H1 (cell line): Measurements from ENCODE around the gene RPL7A. TPM values are rescaled to one million over a fixed set of nuclear protein-coding genes. Genes with fewer than 3 reads are reported as not detected.
A peak's percentile ranks its signal among the peaks of the same experiment; 100 is the strongest.

Experiments
- CTCF ChIA-PET: fragments of 300-600 bp; sonication (Branson Sonifier 250); formaldehyde crosslinking; loops from one replicate; lab custom pipeline; 2021; ENCODE audit not compliant: partially characterized antibody; lab: Charles Lee
- POLR2A ChIA-PET: fragments of 300-600 bp; sonication (Branson Sonifier 250); formaldehyde crosslinking; loops from one replicate; lab custom pipeline; 2021; ENCODE audit warnings: inconsistent platforms; ENCODE audit not compliant: partially characterized antibody; lab: Charles Lee
- DNase-seq, 2 experiments: peaks; one replicate each; pipeline versions ENCODE4 v3.0.0 to v3.0.0-alpha.2; 2010 to 2022; ENCODE audit warnings: low spot score in 2 of 2, low read depth in 1 of 2, mixed read lengths in 1 of 2
- FAIRE-seq: peaks from 2 replicates; lab custom pipeline; 2011; peaks lifted over from hg19 to GRCh38; lab: Jason Lieb, UNC
- H2AFZ ChIP-seq: 2 replicates; pipeline ENCODE4 v1.8.1; 2012; ENCODE audit warnings: low read length, inconsistent platforms
- H2AK5ac ChIP-seq: 2 replicates; pipeline ENCODE4 v1.6.1; 2013; ENCODE audit warnings: low read depth, low read length
- H2BK120ac ChIP-seq: replicated peaks from 2 replicates; pipeline ENCODE3; 2013; ENCODE audit warnings: low read depth, low read length, inconsistent platforms
- H2BK12ac ChIP-seq: 2 replicates; pipeline ENCODE4 v1.6.1; 2013; ENCODE audit warnings: low read depth, low read length
- H2BK15ac ChIP-seq: 2 replicates; pipeline ENCODE4 v1.6.1; 2013; ENCODE audit warnings: low read length
- H2BK20ac ChIP-seq: 2 replicates; pipeline ENCODE4 v1.6.1; 2013; ENCODE audit warnings: low read length
- H2BK5ac ChIP-seq: 2 replicates; pipeline ENCODE4 v1.6.1; 2013; ENCODE audit warnings: low read depth, low read length
- H3K14ac ChIP-seq: 2 replicates; pipeline ENCODE4 v1.6.1; 2013; ENCODE audit warnings: inconsistent platforms; ENCODE audit not compliant: insufficient read length
- H3K18ac ChIP-seq: 2 replicates; pipeline ENCODE4 v1.6.1; 2013; ENCODE audit warnings: low read length; ENCODE audit errors: extremely low read depth
- H3K23ac ChIP-seq: 2 replicates; pipeline ENCODE4 v1.6.1; 2013; ENCODE audit warnings: inconsistent platforms; ENCODE audit not compliant: insufficient read length
- H3K23me2 ChIP-seq: 2 replicates; pipeline ENCODE4 v1.6.1; 2013; ENCODE audit warnings: low read depth, low read length
- H3K27ac ChIP-seq: 2 replicates; pipeline ENCODE4 v1.6.1; 2011; ENCODE audit warnings: low read depth, low read length, inconsistent platforms
- H3K27me3 ChIP-seq, 4 experiments: replicated peaks in 1 of 4; 1 replicate in 1 of 4; 2 replicates in 3 of 4; pipeline versions ENCODE4 v1.6.1 to v1.8.1; 2011 to 2013; ENCODE audit warnings: low read length in 3 of 4, mild to moderate bottlenecking in 3 of 4, inconsistent platforms in 2 of 4, mixed read lengths in 2 of 4, moderate library complexity in 1 of 4; ENCODE audit not compliant: control insufficient read depth in 3 of 4, insufficient read depth in 3 of 4; ENCODE audit errors: extremely low read depth in 1 of 4
- H3K36me3 ChIP-seq, 4 experiments: 2 replicates each; pipeline versions ENCODE4 v1.6.1 to v1.8.1; 2011 to 2013; ENCODE audit warnings: mild to moderate bottlenecking in 4 of 4, low read length in 3 of 4, moderate library complexity in 2 of 4, control low read depth in 1 of 4, inconsistent platforms in 1 of 4; ENCODE audit not compliant: insufficient read depth in 4 of 4, control insufficient read depth in 2 of 4
- H3K4ac ChIP-seq: replicated peaks from 2 replicates; pipeline ENCODE3; 2013; ENCODE audit warnings: low read length, low read depth, mixed read lengths, inconsistent platforms; ENCODE audit not compliant: insufficient read length
- H3K4me1 ChIP-seq, 4 experiments: replicated peaks in 1 of 4; 1 replicate in 1 of 4; 2 replicates in 3 of 4; pipeline versions ENCODE4 v1.6.1 to v1.8.1; 2011 to 2013; ENCODE audit warnings: low read length in 3 of 4, inconsistent platforms in 2 of 4, mixed read lengths in 1 of 4; ENCODE audit not compliant: insufficient read depth in 4 of 4, control insufficient read depth in 3 of 4
- H3K4me2 ChIP-seq, 2 experiments: 2 replicates each; pipeline versions ENCODE4 v1.6.1 to v1.8.1; 2011 to 2013; ENCODE audit warnings: low read depth in 2 of 2, low read length in 2 of 2, control low read depth in 1 of 2, inconsistent platforms in 1 of 2, mild to moderate bottlenecking in 1 of 2; ENCODE audit not compliant: insufficient read depth in 1 of 2
- H3K4me3 ChIP-seq, 4 experiments: fragments of 200-600, 300-600 bp in 1 of 4; sonication (generic), shearing (Covaris generic), sonication (Bioruptor Twin) in 1 of 4; 2 replicates each; pipeline versions ENCODE4 v1.5.1 to v1.8.1; 2011 to 2016; ENCODE audit warnings: low read length in 4 of 4, low read depth in 3 of 4, control low read depth in 2 of 4, inconsistent platforms in 2 of 4, mild to moderate bottlenecking in 2 of 4, mixed read lengths in 1 of 4, moderate library complexity in 1 of 4; ENCODE audit not compliant: insufficient read depth in 2 of 4; ENCODE audit errors: extremely low read depth in 1 of 4
- H3K56ac ChIP-seq: replicated peaks from 2 replicates; pipeline ENCODE3; 2013; ENCODE audit warnings: low read depth, mild to moderate bottlenecking, mixed read lengths, low read length, inconsistent platforms; ENCODE audit not compliant: insufficient read length
- H3K79me1 ChIP-seq: 2 replicates; pipeline ENCODE4 v1.6.1; 2013; ENCODE audit warnings: low read depth, low read length, control low read depth
- H3K79me2 ChIP-seq, 2 experiments: 2 replicates each; pipeline versions ENCODE4 v1.6.1 to v1.8.1; 2012 to 2013; ENCODE audit warnings: low read length in 2 of 2, mild to moderate bottlenecking in 2 of 2, inconsistent platforms in 1 of 2; ENCODE audit not compliant: insufficient read depth in 2 of 2, control insufficient read depth in 1 of 2
- H3K9ac ChIP-seq, 4 experiments: replicated peaks in 1 of 4; 1 replicate in 1 of 4; 2 replicates in 3 of 4; pipeline versions ENCODE4 v1.6.1 to v1.8.1; 2011 to 2013; ENCODE audit warnings: low read depth in 3 of 4, low read length in 3 of 4, control low read depth in 2 of 4, mild to moderate bottlenecking in 2 of 4, moderate library complexity in 2 of 4, inconsistent platforms in 1 of 4; ENCODE audit errors: extremely low read depth in 1 of 4
- H3K9me3 ChIP-seq, 2 experiments: 2 replicates each; pipeline versions ENCODE4 v1.6.1 to v1.8.1; 2012 to 2013; ENCODE audit warnings: mild to moderate bottlenecking in 2 of 2, moderate library complexity in 2 of 2, control low read depth in 1 of 2, inconsistent platforms in 1 of 2, low read depth in 1 of 2, low read length in 1 of 2, mixed read lengths in 1 of 2; ENCODE audit not compliant: insufficient read depth in 2 of 2
- H4K20me1 ChIP-seq, 2 experiments: replicated peaks in 1 of 2; 2 replicates each; pipeline versions ENCODE3 to v1.8.1; 2011 to 2013; ENCODE audit warnings: inconsistent platforms in 2 of 2, low read length in 2 of 2, mild to moderate bottlenecking in 1 of 2; ENCODE audit not compliant: insufficient read depth in 2 of 2, control insufficient read depth in 1 of 2
- H4K5ac ChIP-seq: 2 replicates; pipeline ENCODE4 v1.6.1; 2013; ENCODE audit warnings: low read length, low read depth, mixed read lengths, inconsistent platforms; ENCODE audit not compliant: insufficient read length
- H4K8ac ChIP-seq: 2 replicates; pipeline ENCODE4 v1.8.0; 2013; ENCODE audit warnings: mild to moderate bottlenecking, moderate library complexity, low read length, inconsistent platforms; ENCODE audit not compliant: insufficient read depth; ENCODE audit errors: extremely low read depth
- H4K91ac ChIP-seq: replicated peaks from 2 replicates; pipeline ENCODE3; 2013; ENCODE audit warnings: low read length, mixed read lengths, inconsistent platforms; ENCODE audit not compliant: insufficient read length
- POLR2A ChIP-seq, 2 experiments: IDR thresholded peaks; 1 replicate in 1 of 2; 2 replicates in 1 of 2; pipeline ENCODE4 v1.6.1; 2011; ENCODE audit warnings: low read depth in 2 of 2, low read length in 2 of 2, mild to moderate bottlenecking in 2 of 2; ENCODE audit errors: control extremely low read depth in 1 of 2
- POLR2AphosphoS5 ChIP-seq: IDR thresholded peaks from 2 replicates; pipeline ENCODE4 v1.6.1; 2011; ENCODE audit warnings: low read depth, low read length
- TBP ChIP-seq: IDR thresholded peaks from 2 replicates; pipeline ENCODE4 v1.6.1; 2011; ENCODE audit warnings: low read depth, low read length, improper control_type of control experiment
- WGBS, 2 experiments: shearing (Covaris generic) in 1 of 2; methylation state at CpG; one replicate each; pipeline versions ENCODE4 v1.1.6 to v1.1.7; 2013 to 2015; ENCODE audit warnings: low lambda C conversion rate in 2 of 2, mixed read lengths in 2 of 2, inconsistent platforms in 1 of 2, low coverage in 1 of 2, missing lambda C conversion rate in 1 of 2; ENCODE audit not compliant: insufficient replicate concordance in 2 of 2, insufficient coverage in 1 of 2, insufficient read length in 1 of 2; ENCODE audit errors: extremely low coverage in 1 of 2, missing lambda C conversion rate in 1 of 2; 5-methylcytosine and 5-hydroxymethylcytosine counted together
- polyA plus RNA-seq, 7 experiments: library from polyadenylated mRNA; depleted of rRNA in 3 of 7; stranded (reverse) in 5 of 7; unstranded in 2 of 7; fragments of >200 nt in 5 of 7; fragments of 200-250 nt in 2 of 7; gene quantifications; 1 replicate in 5 of 7; 2 replicates in 1 of 7; 4 replicates in 1 of 7; pipeline versions ENCODE4 v1.2.1 to v1.2.3, GENCODE V29; 2011 to 2013; ENCODE audit warnings: missing spikeins in 2 of 7, mixed read lengths in 2 of 7
- total RNA-seq: library from RNA; stranded (reverse); fragmentation: NEBNext Ultra II Directional; extraction: Animal tissue kit (Norgen Biotek cat#: 25700); gene quantifications from 2 replicates; pipeline ENCODE4 v1.2.1, GENCODE V29; 2021

RPL7A gene
- total and polyA plus RNA-seq, 2 of the 8 experiments (the other 6 are each of a cell fraction or from before 2014, with no cell fraction given), result 2,578 to 2,783 TPM

DNA sequence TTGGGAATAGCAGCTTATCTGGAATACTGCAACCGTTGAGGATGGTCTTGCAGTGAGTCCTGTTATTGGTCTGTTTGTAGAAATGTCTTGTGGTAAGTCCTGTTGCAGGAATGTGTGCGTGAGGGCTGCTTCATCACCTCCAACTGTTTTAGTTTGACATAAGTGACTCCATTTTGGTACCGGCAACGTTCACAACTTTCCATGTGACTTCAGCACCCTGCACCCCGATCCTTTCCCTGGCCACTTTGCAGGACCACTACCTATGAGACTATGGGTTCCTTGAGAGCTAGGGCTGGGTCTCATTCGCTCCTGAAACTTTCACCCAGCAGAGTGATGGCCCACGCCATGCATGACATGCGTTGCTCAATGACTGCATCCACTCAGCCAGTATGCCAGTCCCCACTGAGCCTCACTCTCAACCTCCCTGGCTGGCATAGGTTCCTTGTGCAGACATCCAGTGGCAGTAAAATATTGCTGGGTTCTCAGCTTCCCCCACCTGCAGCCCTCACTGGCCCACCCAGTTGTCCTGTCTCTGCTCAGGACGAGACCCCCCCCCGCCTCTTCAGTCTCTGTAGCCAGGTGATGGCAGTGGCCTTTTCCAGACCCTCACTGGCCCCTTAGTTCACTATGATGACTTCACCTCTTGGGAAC, 20.1 kb upstream of the RPL7A start:
- peaks cover 11 to 27% (median 24%) of the 10 kb centered on the region in 4 experiments for H3K36me3 ChIP-seq
- no peaks in the 10 kb centered on the region for H3K23me2 ChIP-seq
- H4K20me1 ChIP-seq, result peaks cover 2 to 10% of the 10 kb centered on the region in 2 experiments
- H2BK15ac ChIP-seq, result no peak overlapping the region
- H2BK12ac ChIP-seq, result 0 out of 2 replicates have a peak overlapping the region, but pooled peaks have one; percentile 9
- H3K23ac ChIP-seq, result no peak overlapping the region
- peaks cover 10 to 16% of the 10 kb centered on the region in 2 experiments for H3K9me3 ChIP-seq
- no peak overlapping the region for H3K27ac ChIP-seq
- H3K27me3 ChIP-seq, result no peaks in the 10 kb centered on the region
- no peak overlapping the region for H4K8ac ChIP-seq
- H4K91ac ChIP-seq, result no peak overlapping the region
- H3K4ac ChIP-seq, result no peak overlapping the region
- H2AK5ac ChIP-seq, result no peak overlapping the region
- WGBS, 2 experiments, result 91% methylated on average over 10 of the region's 10 CpGs; no CpG with 5 or more reads in 1 of the 2 experiments
- no peak overlapping the region for H2AFZ ChIP-seq
- peak overlapping the region; percentile 33 for H2BK120ac ChIP-seq
- H2BK5ac ChIP-seq, result peak overlapping the region; percentile 24; the same call in 1 of the 2 replicates
- no peak overlapping the region for H3K56ac ChIP-seq
- no peak overlapping the region for H4K5ac ChIP-seq
- no peak for FAIRE-seq
- CTCF ChIA-PET, result interaction anchor here (0.8 to 4.2 kb wide), 6 partner anchors 89 to 356 kb away, joined by 3 to 25 read pairs (median 4); no protein-coding TSS in a partner anchor
- H3K4me2 ChIP-seq, result no peak overlapping the region
- H3K18ac ChIP-seq, result no peak overlapping the region
- POLR2A ChIA-PET, result no interaction called here
- H3K4me1 ChIP-seq, result no peaks in the 10 kb centered on the region
- no peaks in the 10 kb centered on the region for H3K79me2 ChIP-seq
- DNase-seq, result no peak
- H2BK20ac ChIP-seq, result no peak overlapping the region
- H3K9ac ChIP-seq, result no peak overlapping the region
- TF ChIP-seq POLR2AphosphoS5 (peak; percentile 50; the same call in 1 of the 2 replicates), POLR2A (IDR thresholded peaks at IDR 0.05; ENCODE audit: control extremely low read depth in 1 of 2, low read depth in 2 of 2, low read length in 2 of 2) (peak in 1 of 2 experiments; percentile 48; a peak in 1 of 3 replicates), TBP (no peak)
- no peak overlapping the region for H3K14ac ChIP-seq
- no peak overlapping the region for H3K4me3 ChIP-seq
- no peaks in the 10 kb centered on the region; the same call in 1 of the 2 replicates for H3K79me1 ChIP-seq
